Fibroblast of lung (primary cell): ENCODE results near the gene MICB. TPM values are rescaled to one million over a fixed set of nuclear protein-coding genes. Genes with fewer than 3 reads are reported as not detected.

Experiments used
- DNase-seq, 2 donors: peaks; one replicate each; pipeline versions ENCODE4 v3.0.0 to v3.0.0-alpha.2; 2010; ENCODE audit warnings: low read depth in 2 of 2
- H2AFZ ChIP-seq: 2 replicates; pipeline ENCODE4 v1.5.1; 2012; ENCODE audit warnings: low read length, control low read depth, inconsistent platforms
- H3K27ac ChIP-seq: 2 replicates; pipeline ENCODE4 v1.5.1; 2011; ENCODE audit warnings: low read length, control low read depth; ENCODE audit not compliant: insufficient read depth
- H3K27me3 ChIP-seq: 2 replicates; pipeline ENCODE4 v1.5.1; 2011; ENCODE audit warnings: mild to moderate bottlenecking, low read length; ENCODE audit not compliant: control insufficient read depth, insufficient read depth
- H3K36me3 ChIP-seq: 2 replicates; pipeline ENCODE4 v1.5.1; 2011; ENCODE audit warnings: low read length; ENCODE audit not compliant: control insufficient read depth, insufficient read depth
- H3K4me1 ChIP-seq: 2 replicates; pipeline ENCODE4 v1.5.1; 2011; ENCODE audit warnings: low read length; ENCODE audit not compliant: control insufficient read depth, insufficient read depth; ENCODE audit errors: extremely low read depth
- H3K4me2 ChIP-seq: 2 replicates; pipeline ENCODE4 v1.5.1; 2011; ENCODE audit warnings: low read length, control low read depth; ENCODE audit not compliant: insufficient read depth; ENCODE audit errors: extremely low read depth
- H3K4me3 ChIP-seq, 4 experiments: fragments of 200-600 bp in 1 of 4; sonication (generic) in 1 of 4; replicated peaks in 1 of 4; 2 replicates each; pipeline ENCODE4 v1.5.1; 2011 to 2016; ENCODE audit warnings: low read length in 4 of 4, low read depth in 3 of 4, mild to moderate bottlenecking in 3 of 4, control low read depth in 2 of 4, inconsistent platforms in 1 of 4, mixed read lengths in 1 of 4; ENCODE audit not compliant: insufficient read depth in 1 of 4; ENCODE audit errors: control extremely low read depth in 1 of 4
- H3K79me2 ChIP-seq: 2 replicates; pipeline ENCODE4 v1.5.1; 2012; ENCODE audit warnings: mild to moderate bottlenecking, low read length, inconsistent platforms; ENCODE audit not compliant: control insufficient read depth, insufficient read depth
- H3K9ac ChIP-seq: 2 replicates; pipeline ENCODE4 v1.5.1; 2011; ENCODE audit warnings: mild to moderate bottlenecking, low read length, control low read depth; ENCODE audit not compliant: insufficient read depth
- H3K9me3 ChIP-seq: 2 replicates; pipeline ENCODE4 v1.5.1; 2012; ENCODE audit warnings: low read depth, low read length; ENCODE audit not compliant: control insufficient read depth, insufficient read depth
- H4K20me1 ChIP-seq: 2 replicates; pipeline ENCODE4 v1.5.1; 2011; ENCODE audit warnings: low read length; ENCODE audit not compliant: control insufficient read depth, insufficient read depth; ENCODE audit errors: extremely low read depth
- EZH2 ChIP-seq: IDR thresholded peaks from 2 replicates; pipeline ENCODE4 v1.5.1; 2012; ENCODE audit warnings: low read length, control low read depth, mild to moderate bottlenecking; ENCODE audit errors: missing control alignments
- polyA minus RNA-seq: library from RNA; depleted of rRNA, polyadenylated mRNA; stranded (reverse); fragments of >200 nt; gene quantifications from 2 replicates; pipeline ENCODE4 v1.2.3, GENCODE V29; 2011; ENCODE audit warnings: low replicate concordance
- polyA plus RNA-seq, 2 donors: library from polyadenylated mRNA; depleted of rRNA in 1 of 2; stranded (reverse) in 1 of 2; unstranded in 1 of 2; fragments of >200 nt; gene quantifications; 2 replicates each; pipeline ENCODE4 v1.2.1, GENCODE V29; 2011 to 2012; ENCODE audit warnings: missing spikeins in 1 of 2
- total RNA-seq: library from RNA; depleted of rRNA; stranded (reverse); fragments of >200 nt; gene quantifications from 2 replicates; pipeline ENCODE4 v1.2.1, GENCODE V29; 2014
- TF ChIP-seq, protein P1 (sequence below), 2 donors: IDR thresholded peaks in 1 of 2; conservative IDR thresholded peaks in 1 of 2; 1 replicate in 1 of 2; 2 replicates in 1 of 2; pipeline ENCODE4 v1.5.1; 2011 to 2012; ENCODE audit warnings: low read length in 2 of 2, control low read depth in 1 of 2, inconsistent platforms in 1 of 2, low read depth in 1 of 2, mild to moderate bottlenecking in 1 of 2

The MICB gene
- 6.2 and 17.2 TPM in 2 replicates for total RNA-seq
- 18.6 and 19.2 TPM in 2 replicates for polyA plus RNA-seq
- 9.9 and 10.6 TPM in 2 replicates for polyA plus RNA-seq (2012)
- polyA minus RNA-seq = 19.0 and 20.3 TPM in 2 replicates

GRCh38 chr6:31497531-31498476, at the start of gene MICB:
MICB (plus strand) TSS chr6:31498145; CDS start chr6:31498194, 49 bp downstream.
- Histone ChIP-seq H3K9me3 (no peaks in the 10 kb centered on the region), H3K9ac (peak within 1 kb of the TSS; percentile 49), H3K36me3 (no peaks in the 10 kb centered on the region), H3K27ac (peak within 1 kb of the TSS; percentile 63), H3K4me1 (peaks cover 13% of the 10 kb centered on the region), H3K4me3 (peak within 1 kb of the TSS; percentile 52 to 67 (median 55)), H4K20me1 (no peaks in the 10 kb centered on the region), H3K4me2 (peak within 1 kb of the TSS; percentile 93), H3K27me3 (no peaks in the 10 kb centered on the region), H2AFZ (peak within 1 kb of the TSS; percentile 81), H3K79me2 (peaks cover 43% of the 10 kb centered on the region)
- TF ChIP-seq, protein P1, sequence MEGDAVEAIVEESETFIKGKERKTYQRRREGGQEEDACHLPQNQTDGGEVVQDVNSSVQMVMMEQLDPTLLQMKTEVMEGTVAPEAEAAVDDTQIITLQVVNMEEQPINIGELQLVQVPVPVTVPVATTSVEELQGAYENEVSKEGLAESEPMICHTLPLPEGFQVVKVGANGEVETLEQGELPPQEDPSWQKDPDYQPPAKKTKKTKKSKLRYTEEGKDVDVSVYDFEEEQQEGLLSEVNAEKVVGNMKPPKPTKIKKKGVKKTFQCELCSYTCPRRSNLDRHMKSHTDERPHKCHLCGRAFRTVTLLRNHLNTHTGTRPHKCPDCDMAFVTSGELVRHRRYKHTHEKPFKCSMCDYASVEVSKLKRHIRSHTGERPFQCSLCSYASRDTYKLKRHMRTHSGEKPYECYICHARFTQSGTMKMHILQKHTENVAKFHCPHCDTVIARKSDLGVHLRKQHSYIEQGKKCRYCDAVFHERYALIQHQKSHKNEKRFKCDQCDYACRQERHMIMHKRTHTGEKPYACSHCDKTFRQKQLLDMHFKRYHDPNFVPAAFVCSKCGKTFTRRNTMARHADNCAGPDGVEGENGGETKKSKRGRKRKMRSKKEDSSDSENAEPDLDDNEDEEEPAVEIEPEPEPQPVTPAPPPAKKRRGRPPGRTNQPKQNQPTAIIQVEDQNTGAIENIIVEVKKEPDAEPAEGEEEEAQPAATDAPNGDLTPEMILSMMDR (conservative IDR thresholded peaks at IDR 0.05 in 1 of 2, IDR thresholded peaks at IDR 0.05 in 1 of 2; ENCODE audit: low read depth in 1 of 2, low read length in 2 of 2) = no peak
- TF ChIP-seq EZH2 = no peak
- DNase-seq = peak; percentile 68 to 78

DNA sequence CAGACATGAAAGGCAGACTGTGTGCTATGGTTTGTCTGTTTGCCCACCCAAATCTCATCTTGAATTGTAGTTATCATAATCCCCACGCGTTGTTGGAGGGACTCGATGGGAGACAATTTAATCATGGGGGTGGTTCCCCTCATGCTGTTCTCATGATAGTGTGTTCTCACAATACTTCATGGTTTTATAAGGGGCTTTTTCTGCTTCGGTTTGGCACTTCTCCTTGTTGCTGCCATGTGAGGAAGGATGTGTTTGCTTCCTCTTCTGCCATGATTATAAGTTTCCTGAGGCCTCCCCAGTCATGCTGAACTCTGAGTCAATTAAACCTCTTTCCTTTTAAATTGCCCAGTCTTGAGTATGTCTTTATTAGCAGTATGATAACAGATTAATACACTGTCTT, 47.2 kb upstream of the MICB start:
- Histone ChIP-seq H3K9me3 (no peaks in the 10 kb centered on the region), H3K27ac (no peak overlapping the region), H4K20me1 (no peaks in the 10 kb centered on the region), H3K27me3 (peaks cover 3% of the 10 kb centered on the region), H3K9ac (no peak overlapping the region), H3K4me3 (no peak overlapping the region), H3K79me2 (no peaks in the 10 kb centered on the region), H3K4me2 (no peak overlapping the region), H3K36me3 (no peaks in the 10 kb centered on the region), H3K4me1 (no peaks in the 10 kb centered on the region), H2AFZ (no peak overlapping the region)
- no peak for DNase-seq
- TF ChIP-seq, protein P1 (conservative IDR thresholded peaks at IDR 0.05 in 1 of 2, IDR thresholded peaks at IDR 0.05 in 1 of 2; ENCODE audit: low read depth in 1 of 2, low read length in 2 of 2) = no peak
- no peak for TF ChIP-seq EZH2

- H3K4me3 ChIP-seq = no peak overlapping the region
- DNase-seq = no peak
- H2AFZ ChIP-seq = no peak overlapping the region
- H3K27me3 ChIP-seq = peaks cover 3% of the 10 kb centered on the region
- H3K27ac ChIP-seq = no peak overlapping the region
- H3K9me3 ChIP-seq = no peaks in the 10 kb centered on the region
- TF ChIP-seq EZH2 = no peak
- TF ChIP-seq, protein P1 (conservative IDR thresholded peaks at IDR 0.05 in 1 of 2, IDR thresholded peaks at IDR 0.05 in 1 of 2; ENCODE audit: low read depth in 1 of 2, low read length in 2 of 2) = no peak
- no peaks in the 10 kb centered on the region for H3K79me2 ChIP-seq
- H4K20me1 ChIP-seq = no peaks in the 10 kb centered on the region
- no peak overlapping the region for H3K9ac ChIP-seq
- H3K4me1 ChIP-seq = no peaks in the 10 kb centered on the region
- no peak overlapping the region for H3K4me2 ChIP-seq
- H3K36me3 ChIP-seq = no peaks in the 10 kb centered on the region
Observed at GRCh38 chr6:31452859-31453258, 45.1 kb upstream of the MICB start.
